Measurements from ENCODE around the gene CASS4. TPM values are rescaled to one million over a fixed set of nuclear protein-coding genes. Genes with fewer than 3 reads are reported as not detected.

Gene CASS4
- total and polyA plus RNA-seq, 9 of the 15 experiments (the other 6 are each of a cell fraction or from before 2014, with no cell fraction given) = 8.1 to 53.8 (median 26.7) TPM

DNA sequence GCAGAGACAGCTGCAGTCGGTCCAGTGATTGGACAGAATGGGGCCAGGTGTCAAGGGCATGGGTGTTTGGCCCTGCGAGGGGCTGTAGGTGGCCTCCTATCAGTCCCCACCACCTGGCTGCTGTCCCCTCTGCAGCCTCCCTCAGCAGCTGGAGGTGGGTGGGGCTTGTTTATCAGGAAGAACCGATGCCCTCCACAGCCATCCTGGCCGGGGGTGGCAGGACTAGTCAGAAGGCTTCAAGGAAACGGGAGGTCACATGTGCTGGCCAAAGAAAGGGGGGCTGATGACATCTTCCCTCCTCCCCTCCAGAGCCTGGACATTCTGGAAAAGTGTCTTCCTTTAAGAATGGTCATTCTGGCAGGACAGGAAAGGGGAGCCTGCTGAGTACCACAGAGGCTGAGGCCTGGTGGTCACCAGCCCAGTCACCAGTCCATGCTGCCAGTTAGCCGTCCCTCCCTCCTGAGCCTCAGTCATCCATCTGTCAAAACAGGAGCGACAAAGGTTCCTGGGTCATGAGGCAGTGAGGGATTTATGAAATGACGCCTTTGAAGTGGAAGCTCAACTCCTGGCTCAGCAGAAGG lies 49.1 kb upstream of the CASS4 start (continued):
- TF ChIP-seq, protein P1, sequence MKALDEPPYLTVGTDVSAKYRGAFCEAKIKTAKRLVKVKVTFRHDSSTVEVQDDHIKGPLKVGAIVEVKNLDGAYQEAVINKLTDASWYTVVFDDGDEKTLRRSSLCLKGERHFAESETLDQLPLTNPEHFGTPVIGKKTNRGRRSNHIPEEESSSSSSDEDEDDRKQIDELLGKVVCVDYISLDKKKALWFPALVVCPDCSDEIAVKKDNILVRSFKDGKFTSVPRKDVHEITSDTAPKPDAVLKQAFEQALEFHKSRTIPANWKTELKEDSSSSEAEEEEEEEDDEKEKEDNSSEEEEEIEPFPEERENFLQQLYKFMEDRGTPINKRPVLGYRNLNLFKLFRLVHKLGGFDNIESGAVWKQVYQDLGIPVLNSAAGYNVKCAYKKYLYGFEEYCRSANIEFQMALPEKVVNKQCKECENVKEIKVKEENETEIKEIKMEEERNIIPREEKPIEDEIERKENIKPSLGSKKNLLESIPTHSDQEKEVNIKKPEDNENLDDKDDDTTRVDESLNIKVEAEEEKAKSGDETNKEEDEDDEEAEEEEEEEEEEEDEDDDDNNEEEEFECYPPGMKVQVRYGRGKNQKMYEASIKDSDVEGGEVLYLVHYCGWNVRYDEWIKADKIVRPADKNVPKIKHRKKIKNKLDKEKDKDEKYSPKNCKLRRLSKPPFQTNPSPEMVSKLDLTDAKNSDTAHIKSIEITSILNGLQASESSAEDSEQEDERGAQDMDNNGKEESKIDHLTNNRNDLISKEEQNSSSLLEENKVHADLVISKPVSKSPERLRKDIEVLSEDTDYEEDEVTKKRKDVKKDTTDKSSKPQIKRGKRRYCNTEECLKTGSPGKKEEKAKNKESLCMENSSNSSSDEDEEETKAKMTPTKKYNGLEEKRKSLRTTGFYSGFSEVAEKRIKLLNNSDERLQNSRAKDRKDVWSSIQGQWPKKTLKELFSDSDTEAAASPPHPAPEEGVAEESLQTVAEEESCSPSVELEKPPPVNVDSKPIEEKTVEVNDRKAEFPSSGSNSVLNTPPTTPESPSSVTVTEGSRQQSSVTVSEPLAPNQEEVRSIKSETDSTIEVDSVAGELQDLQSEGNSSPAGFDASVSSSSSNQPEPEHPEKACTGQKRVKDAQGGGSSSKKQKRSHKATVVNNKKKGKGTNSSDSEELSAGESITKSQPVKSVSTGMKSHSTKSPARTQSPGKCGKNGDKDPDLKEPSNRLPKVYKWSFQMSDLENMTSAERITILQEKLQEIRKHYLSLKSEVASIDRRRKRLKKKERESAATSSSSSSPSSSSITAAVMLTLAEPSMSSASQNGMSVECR (CRISPR knock-in tag; IDR thresholded peaks at IDR 0.05) = peak; percentile 54; the same call in 1 of the 2 replicates
- TF ChIP-seq ETV6 (IDR thresholded peaks at IDR 0.05; ENCODE audit: borderline replicate concordance in 1 of 2, low read depth in 2 of 2, low read length in 1 of 2) (0 out of 4 replicates have a peak, but pooled peaks of 1 of the 2 experiments have one; percentile 35), ETV6 (CRISPR knock-in tag; IDR thresholded peaks at IDR 0.05; ENCODE audit: borderline replicate concordance) (no peak), BACH1 (tag; IDR thresholded peaks at IDR 0.05) (peak; percentile 10; the same call in 1 of the 2 replicates), FOS (IDR thresholded peaks at IDR 0.05; ENCODE audit: extremely low read depth, insufficient read length) (no peak), ZNF717 (CRISPR knock-in tag; IDR thresholded peaks at IDR 0.05) (no peak), EHMT2 (IDR thresholded peaks at IDR 0.05) (no peak), BRCA1 (IDR thresholded peaks at IDR 0.05) (no peak), BRCA1 (CRISPR knock-in tag; IDR thresholded peaks at IDR 0.05) (no peak), ZNF77 (CRISPR knock-in tag; IDR thresholded peaks at IDR 0.05) (no peak), ETV1 (tag; conservative IDR thresholded peaks at IDR 0.05; ENCODE audit: low read depth) (0 out of 2 replicates have a peak, but pooled peaks have one; percentile 44), ZNF316 (IDR thresholded peaks at IDR 0.05) (no peak), JUN (IDR thresholded peaks at IDR 0.05; ENCODE audit: borderline replicate concordance, low read depth, low read length) (peak; percentile 50; the same call in 1 of the 2 replicates), JUN (CRISPR knock-in tag; IDR thresholded peaks at IDR 0.05; ENCODE audit: borderline replicate concordance) (no peak), SIN3B (IDR thresholded peaks at IDR 0.05; ENCODE audit: low read depth) (no peak), NFATC3 (IDR thresholded peaks at IDR 0.05) (no peak), HNRNPUL1 (IDR thresholded peaks at IDR 0.05; ENCODE audit: low read length) (no peak), KAT2B (IDR thresholded peaks at IDR 0.05; ENCODE audit: low read depth, low read length) (no peak)
- TF ChIP-seq, protein P2, sequence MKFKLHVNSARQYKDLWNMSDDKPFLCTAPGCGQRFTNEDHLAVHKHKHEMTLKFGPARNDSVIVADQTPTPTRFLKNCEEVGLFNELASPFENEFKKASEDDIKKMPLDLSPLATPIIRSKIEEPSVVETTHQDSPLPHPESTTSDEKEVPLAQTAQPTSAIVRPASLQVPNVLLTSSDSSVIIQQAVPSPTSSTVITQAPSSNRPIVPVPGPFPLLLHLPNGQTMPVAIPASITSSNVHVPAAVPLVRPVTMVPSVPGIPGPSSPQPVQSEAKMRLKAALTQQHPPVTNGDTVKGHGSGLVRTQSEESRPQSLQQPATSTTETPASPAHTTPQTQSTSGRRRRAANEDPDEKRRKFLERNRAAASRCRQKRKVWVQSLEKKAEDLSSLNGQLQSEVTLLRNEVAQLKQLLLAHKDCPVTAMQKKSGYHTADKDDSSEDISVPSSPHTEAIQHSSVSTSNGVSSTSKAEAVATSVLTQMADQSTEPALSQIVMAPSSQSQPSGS (CRISPR knock-in tag; IDR thresholded peaks at IDR 0.05) = no peak
- TF ChIP-seq, protein P3, sequence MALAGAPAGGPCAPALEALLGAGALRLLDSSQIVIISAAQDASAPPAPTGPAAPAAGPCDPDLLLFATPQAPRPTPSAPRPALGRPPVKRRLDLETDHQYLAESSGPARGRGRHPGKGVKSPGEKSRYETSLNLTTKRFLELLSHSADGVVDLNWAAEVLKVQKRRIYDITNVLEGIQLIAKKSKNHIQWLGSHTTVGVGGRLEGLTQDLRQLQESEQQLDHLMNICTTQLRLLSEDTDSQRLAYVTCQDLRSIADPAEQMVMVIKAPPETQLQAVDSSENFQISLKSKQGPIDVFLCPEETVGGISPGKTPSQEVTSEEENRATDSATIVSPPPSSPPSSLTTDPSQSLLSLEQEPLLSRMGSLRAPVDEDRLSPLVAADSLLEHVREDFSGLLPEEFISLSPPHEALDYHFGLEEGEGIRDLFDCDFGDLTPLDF (CRISPR knock-in tag; IDR thresholded peaks at IDR 0.05) = no peak
- TF ChIP-seq, protein P4, sequence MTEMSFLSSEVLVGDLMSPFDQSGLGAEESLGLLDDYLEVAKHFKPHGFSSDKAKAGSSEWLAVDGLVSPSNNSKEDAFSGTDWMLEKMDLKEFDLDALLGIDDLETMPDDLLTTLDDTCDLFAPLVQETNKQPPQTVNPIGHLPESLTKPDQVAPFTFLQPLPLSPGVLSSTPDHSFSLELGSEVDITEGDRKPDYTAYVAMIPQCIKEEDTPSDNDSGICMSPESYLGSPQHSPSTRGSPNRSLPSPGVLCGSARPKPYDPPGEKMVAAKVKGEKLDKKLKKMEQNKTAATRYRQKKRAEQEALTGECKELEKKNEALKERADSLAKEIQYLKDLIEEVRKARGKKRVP (CRISPR knock-in tag; IDR thresholded peaks at IDR 0.05) = no peak; the same call in none of the 2 replicates
